GM12801 (cell line): Measurements from ENCODE around the gene MAGI2.

Source experiments
- TF ChIP-seq, protein P1 (sequence below): IDR thresholded peaks from one replicate; pipeline ENCODE4 v1.5.1; 2011; ENCODE audit warnings: control low read depth; ENCODE audit not compliant: insufficient read length; ENCODE audit errors: extremely low read depth

The MAGI2 gene

DNA sequence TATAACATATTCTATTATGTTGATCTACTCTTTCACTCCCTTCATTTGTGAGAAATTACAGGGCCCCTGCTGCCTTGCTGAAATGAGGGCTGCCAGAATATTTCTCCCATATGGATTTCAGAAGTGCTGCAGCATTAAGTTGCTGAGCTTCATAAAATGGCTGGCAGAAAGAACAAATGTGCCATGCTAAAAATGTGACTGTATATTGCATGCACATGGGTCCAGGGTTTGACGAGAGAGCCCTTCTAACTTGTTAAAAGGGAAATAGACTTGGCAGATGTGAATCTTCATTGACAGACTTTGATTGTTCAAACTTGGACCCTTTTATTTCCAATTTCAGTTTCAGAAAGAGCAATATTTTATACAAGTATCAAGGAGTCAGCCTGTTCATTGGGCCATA lies 1186.3 kb downstream of the MAGI2 start:
- TF ChIP-seq, protein P1, sequence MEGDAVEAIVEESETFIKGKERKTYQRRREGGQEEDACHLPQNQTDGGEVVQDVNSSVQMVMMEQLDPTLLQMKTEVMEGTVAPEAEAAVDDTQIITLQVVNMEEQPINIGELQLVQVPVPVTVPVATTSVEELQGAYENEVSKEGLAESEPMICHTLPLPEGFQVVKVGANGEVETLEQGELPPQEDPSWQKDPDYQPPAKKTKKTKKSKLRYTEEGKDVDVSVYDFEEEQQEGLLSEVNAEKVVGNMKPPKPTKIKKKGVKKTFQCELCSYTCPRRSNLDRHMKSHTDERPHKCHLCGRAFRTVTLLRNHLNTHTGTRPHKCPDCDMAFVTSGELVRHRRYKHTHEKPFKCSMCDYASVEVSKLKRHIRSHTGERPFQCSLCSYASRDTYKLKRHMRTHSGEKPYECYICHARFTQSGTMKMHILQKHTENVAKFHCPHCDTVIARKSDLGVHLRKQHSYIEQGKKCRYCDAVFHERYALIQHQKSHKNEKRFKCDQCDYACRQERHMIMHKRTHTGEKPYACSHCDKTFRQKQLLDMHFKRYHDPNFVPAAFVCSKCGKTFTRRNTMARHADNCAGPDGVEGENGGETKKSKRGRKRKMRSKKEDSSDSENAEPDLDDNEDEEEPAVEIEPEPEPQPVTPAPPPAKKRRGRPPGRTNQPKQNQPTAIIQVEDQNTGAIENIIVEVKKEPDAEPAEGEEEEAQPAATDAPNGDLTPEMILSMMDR = no peak

DNA sequence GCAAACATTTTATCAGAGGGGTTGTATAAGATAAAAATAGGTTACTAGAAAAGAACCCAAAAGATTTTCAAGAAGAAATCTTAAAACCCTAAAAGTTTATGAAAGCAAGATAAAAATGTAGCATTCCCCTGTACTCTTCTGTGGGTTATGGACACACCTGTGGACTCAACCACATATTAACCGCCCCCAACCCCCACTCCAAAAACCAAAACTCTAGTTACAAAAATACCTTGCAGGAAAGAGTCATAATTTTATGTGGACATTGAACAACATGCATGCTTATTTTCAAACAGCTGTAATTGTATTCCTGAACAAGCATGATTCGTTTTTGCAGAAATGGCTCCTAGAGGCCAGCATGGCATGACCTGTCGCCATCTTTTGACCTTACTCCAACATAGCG lies 1188.0 kb downstream of the MAGI2 start:
- TF ChIP-seq, protein P1 = no peak

DNA sequence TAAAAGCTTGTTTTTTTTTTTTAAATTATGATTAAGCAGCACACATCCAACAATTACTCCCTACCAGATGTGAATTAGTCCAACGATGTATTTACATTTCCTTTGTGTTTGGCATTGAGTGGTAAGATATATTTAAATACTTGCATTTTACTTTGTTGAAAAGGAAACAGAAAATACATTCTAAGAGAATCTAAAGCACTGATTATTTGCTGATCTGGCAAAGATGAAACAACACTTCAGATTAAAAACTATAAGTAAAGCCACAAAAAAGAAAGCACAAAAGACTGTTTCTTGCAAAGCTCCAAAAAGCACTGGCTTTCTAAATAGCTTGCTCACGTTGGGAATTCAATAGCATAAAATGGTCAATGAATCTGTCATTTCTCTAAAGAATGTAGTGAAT lies 1188.4 kb downstream of the MAGI2 start:
- TF ChIP-seq, protein P1 = no peak

DNA sequence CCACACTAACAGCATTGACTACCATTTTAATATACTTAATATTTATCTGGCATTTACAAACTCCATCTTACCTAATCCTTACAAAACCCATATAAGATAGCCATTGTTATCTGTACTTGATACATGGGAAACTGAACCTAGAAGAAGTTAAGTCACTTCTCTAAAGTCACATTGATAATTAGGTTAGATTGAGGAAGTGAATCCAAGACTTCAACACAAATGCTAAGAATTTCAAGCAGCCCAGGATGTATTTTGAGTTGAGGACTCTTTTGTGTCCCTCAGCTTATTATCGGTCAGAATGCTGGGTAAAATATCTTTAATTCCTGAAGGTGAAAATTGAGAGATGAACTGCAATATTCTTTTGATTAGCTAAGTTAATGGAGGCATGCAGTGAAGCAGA lies 1189.4 kb downstream of the MAGI2 start:
- TF ChIP-seq, protein P1 = no peak

DNA sequence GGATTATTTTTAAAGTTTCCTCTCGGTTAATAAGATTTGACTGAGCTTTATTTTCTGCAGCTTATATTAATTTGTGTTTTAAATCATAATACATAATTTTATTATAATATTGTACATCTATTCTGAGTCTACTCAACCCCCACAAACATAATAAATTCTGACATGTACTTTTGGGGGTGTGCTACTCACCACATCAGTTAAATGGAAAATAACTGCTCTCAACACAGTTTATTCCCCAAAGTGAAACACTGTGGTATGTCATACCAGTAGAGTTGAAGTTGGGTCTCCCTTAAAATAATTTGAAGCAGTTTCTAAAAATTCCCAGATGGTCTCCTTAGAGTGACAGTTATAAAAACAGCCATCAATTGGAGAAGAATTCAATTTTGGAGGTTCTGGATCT lies 1191.7 kb downstream of the MAGI2 start:
- TF ChIP-seq, protein P1 = no peak

DNA sequence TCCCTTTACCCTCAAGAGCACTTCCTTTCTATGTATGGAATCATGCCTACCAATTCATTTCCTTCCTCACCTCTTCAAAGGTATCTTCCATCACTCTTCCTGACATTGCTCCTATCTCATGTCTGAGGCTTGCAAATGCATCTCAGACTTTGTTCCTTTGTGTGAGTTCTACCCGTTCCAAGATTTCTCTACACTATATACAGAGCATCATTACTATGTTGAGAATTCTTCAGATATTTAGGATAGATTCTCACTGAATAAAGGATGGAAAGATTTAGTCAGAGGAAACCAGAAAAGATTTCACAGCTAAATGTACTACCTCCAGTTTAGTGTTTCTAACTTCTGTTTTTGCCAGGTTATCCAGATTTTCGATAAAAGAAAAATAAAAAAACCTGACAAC lies 1192.2 kb downstream of the MAGI2 start:
- TF ChIP-seq, protein P1 = no peak

DNA sequence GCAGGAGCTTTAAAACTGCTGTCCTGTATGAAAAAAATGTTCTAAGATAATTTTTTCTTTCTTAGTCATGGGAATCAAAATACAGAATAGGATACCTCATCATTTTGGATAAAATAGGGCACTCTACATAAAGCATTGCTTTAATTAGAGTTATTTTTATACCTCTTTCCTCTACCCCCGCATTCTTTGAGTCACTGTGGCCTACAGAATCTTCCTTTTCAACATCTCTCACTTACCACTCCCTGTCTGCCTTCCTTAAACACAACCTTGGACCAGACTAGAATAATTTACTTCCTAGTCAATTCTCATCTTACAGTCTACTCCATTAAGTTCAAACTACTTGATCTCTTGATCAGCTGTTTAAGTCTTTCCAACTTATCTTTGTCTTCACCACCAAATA lies 1192.6 kb downstream of the MAGI2 start:
- TF ChIP-seq, protein P1 = no peak

DNA sequence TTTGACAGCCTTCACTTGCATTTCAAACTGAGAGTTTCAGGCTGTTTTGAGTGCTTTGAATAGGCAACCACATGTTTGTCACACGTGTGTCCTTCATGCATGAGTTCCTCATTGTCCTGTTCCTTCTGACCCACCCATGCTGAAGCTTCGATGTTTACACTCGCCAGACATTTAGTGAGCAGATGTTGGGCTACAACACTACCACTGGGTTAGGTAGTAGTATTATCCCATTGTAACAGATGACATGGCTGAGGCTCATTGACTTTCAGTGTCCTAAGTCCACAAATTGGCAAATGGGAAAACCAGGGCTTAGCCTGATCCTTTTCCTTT lies 1198.8 kb downstream of the MAGI2 start:
- TF ChIP-seq, protein P1 = no peak
